GM13976 (cell line): ENCODE measurements around the gene NAALADL2.

Source experiments
- DNase-seq: peaks from one replicate; pipeline ENCODE4 v3.0.0; 2012; ENCODE audit warnings: low spot score
- CTCF ChIP-seq: IDR thresholded peaks from 2 replicates; pipeline ENCODE4 v1.5.1; 2012; ENCODE audit warnings: borderline replicate concordance, mild to moderate bottlenecking; ENCODE audit not compliant: insufficient read depth; ENCODE audit errors: extremely low read depth, missing control alignments, control extremely low read depth
- in situ Hi-C: fragments of 300-500 bp; cut with MboI; formaldehyde crosslinking; loops from one replicate; pipeline ENCODE4 v1.12.0; 2022; ENCODE audit warnings: low sequenced_read_pairs, mixed read lengths, inconsistent platforms; ENCODE audit not compliant: unreplicated experiment

The NAALADL2 gene

GRCh38 chr3:175214216-175214615 lies 355.1 kb downstream of the NAALADL2 start:
- no peak for TF ChIP-seq CTCF
- no peak for DNase-seq
- in situ Hi-C loops, result no loop called here

- in situ Hi-C loops, result no loop called here
These were observed 356.7 kb downstream of the NAALADL2 start for GRCh38 chr3:175215833-175216232.

GRCh38 chr3:175222356-175222755 lies 363.2 kb downstream of the NAALADL2 start:
- TF ChIP-seq CTCF, result no peak
- DNase-seq, result no peak
- in situ Hi-C loops, result no loop called here

More at GRCh38 chr3:175215833-175216232, 356.7 kb downstream of the NAALADL2 start:
- DNase-seq, result no peak
- no peak for TF ChIP-seq CTCF

- DNase-seq, result no peak
- TF ChIP-seq CTCF, result no peak
- in situ Hi-C loops, result no loop called here
These were observed 364.9 kb downstream of the NAALADL2 start for GRCh38 chr3:175224051-175224450.

- DNase-seq, result no peak
- in situ Hi-C loops, result no loop called here
- no peak for TF ChIP-seq CTCF
These were observed 367.3 kb downstream of the NAALADL2 start for GRCh38 chr3:175226444-175226843.

GRCh38 chr3:175227126-175227525 lies 368.0 kb downstream of the NAALADL2 start:
- in situ Hi-C loops, result no loop called here
- no peak for TF ChIP-seq CTCF
- no peak for DNase-seq

- in situ Hi-C loops, result no loop called here
- DNase-seq, result no peak
- no peak for TF ChIP-seq CTCF
These were observed 375.1 kb downstream of the NAALADL2 start for GRCh38 chr3:175233957-175234940.
